Measurements from ENCODE around the gene SLC25A48.

SLC25A48 gene

GRCh38 chr5:135859641-135860040 lies 25.2 kb downstream of the SLC25A48 start:
- no peak for DNase-seq

DNA sequence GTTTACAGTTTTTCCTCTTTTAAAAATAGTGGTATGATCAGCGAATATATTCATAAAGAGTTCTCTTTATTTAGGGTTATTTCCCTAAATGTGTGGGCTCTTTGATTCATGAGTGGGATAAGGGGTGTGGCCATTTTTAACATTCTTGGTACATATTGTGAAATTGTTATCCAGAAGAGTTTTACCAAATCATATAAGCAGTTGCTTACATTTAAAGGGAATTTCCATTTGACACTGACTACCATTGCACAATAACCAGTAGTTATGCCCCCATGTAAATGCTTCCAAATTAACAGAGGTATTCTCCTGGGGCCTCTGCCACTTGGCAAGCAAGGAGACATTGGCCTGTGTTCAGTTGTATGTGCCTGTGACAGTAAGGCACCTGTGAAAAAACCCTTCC lies 27.2 kb downstream of the SLC25A48 start:
- DNase-seq = no peak

DNA sequence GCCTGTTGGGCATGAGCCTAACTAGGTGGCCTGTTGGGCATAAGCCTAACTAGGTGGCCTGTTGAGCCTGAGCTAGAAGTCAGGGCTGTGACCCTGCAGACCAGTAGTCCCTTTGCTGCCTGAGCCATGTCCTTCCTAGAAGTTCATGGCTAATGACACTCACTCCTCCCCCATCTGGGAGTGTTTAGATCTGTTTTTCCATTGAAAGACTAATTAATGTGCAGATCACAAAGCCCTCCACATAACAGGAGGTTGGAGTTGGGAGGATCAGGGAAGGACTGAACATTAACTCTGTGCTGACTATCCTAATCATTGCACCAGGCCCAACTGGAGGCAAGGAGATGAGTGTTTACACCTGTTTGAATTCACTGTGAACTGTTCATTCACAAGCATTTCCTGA lies 27.6 kb downstream of the SLC25A48 start:
- no peak for DNase-seq

DNA sequence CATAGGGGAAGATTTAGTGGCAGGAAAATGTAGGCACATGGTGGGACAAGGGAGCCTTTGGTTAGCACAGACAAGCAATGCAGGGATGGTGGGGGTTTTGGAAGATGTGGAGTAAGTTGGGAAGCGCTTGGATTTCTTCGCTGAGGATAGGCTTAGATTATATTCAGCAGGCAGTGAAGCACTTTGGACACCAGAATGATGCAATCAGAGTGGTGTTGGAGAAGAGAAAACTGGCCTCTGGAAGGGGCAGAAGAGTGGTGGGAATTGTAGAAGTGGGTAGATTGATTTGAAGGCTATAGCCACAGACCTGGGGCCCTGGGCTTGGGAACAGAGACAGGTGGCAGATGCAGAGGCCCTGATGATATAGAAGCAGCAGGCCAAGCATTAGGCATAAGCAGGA lies 28.3 kb downstream of the SLC25A48 start:
- no peak for DNase-seq

- no peak for DNase-seq
These were observed 30.3 kb downstream of the SLC25A48 start for GRCh38 chr5:135864503-135865435.

DNA sequence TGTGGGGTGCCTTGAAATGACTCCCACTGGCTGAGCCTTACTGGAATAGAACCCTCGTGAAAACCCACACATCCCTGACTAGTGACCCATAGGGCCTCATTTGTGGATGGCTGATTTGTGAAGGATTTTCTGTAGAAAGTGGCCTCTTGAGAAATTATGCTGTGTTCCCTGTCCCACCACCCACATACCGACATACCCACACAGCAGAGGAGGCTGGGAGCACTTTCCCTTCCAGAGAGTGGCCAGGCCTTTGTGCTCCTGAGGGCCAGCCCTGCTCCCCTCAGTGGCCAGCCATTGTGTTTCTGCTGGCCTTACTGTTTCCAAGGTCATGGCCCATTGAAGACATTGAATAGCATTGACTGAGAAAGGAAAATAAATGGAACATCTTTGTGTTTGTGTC lies 31.6 kb downstream of the SLC25A48 start:
- DNase-seq = no peak

- DNase-seq = no peak
These were observed 33.1 kb downstream of the SLC25A48 start for GRCh38 chr5:135867599-135867998.

DNA sequence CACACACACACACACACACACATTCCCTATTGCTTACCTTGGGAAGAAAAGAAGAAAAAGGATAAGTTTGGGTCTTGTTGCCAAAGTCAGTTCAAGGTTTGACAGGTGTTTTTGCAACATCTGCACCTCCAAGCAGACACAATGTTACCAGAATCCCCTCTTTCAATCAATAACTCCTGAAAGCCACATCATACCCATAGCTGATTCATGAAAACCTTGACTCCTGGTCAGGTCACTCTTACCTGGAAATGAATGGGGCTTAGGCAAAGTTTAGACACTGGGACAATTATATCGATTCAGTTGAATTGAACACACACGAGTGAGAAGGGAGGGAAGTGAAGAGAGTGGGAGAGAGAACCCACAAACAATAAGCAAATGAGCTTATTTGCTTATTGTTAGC lies 34.2 kb downstream of the SLC25A48 start:
- DNase-seq = no peak

GRCh38 chr5:135869276-135869675 lies 34.8 kb downstream of the SLC25A48 start:
- DNase-seq = no peak

- DNase-seq = no peak
These were observed 35.5 kb downstream of the SLC25A48 start for GRCh38 chr5:135869935-135870334.

- DNase-seq = no peak
These were observed 36.9 kb downstream of the SLC25A48 start for GRCh38 chr5:135871268-135871915.

GRCh38 chr5:135873831-135874230 lies 39.4 kb downstream of the SLC25A48 start:
- DNase-seq = no peak

GRCh38 chr5:135874461-135874860 lies 40.0 kb downstream of the SLC25A48 start:
- no peak for DNase-seq

GRCh38 chr5:135875567-135875966 lies 41.1 kb downstream of the SLC25A48 start:
- DNase-seq = no peak

- no peak for DNase-seq
These were observed 41.7 kb downstream of the SLC25A48 start for GRCh38 chr5:135876146-135876545.

GRCh38 chr5:135877570-135878155 lies 43.2 kb downstream of the SLC25A48 start:
- no peak for DNase-seq

DNA sequence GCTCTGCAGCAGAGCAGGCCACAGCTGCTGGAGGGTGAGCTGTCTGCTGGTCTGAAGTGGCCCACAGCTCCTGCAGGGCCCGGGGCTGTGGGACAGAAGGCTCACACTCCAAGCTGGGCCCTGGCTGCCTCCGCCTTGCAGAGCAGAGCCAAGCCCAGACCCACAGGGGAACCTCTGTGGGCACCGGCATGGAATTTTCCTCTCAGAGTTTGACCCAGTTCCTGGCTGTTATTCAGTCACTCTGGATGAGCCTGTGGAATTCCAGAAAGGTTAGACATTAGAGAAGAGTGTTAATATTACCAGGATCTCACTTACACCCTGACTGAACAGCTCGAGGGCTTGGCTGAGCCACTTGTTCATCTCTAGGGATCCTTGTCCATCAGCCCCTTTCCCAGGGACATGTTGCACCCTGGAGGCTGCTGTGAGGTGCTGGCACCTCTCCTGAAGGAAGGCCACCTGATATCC lies 43.7 kb downstream of the SLC25A48 start:
- DNase-seq = no peak

- DNase-seq = no peak
These were observed 45.1 kb downstream of the SLC25A48 start for GRCh38 chr5:135879591-135879990.

DNA sequence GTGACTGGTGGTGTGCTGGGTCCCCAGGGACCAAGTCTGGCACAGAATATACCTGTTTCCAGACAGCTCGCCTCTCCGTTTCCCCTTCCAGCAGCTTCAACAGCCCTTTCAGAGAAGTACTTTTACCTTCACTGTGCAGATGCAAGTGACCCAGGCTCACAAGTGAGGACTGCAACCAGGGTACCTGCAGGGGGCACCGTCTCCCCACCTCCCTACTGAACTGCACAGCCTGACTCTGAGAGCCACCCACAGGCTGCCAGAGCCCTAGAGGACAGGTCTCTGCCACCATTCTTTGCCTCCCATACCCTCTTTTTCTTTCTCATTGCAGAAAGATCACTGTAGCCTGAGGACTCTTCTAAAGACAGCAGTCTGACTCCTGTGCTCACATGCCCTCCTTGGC lies 45.8 kb downstream of the SLC25A48 start:
- DNase-seq = peak; percentile 15 to 17

- no peak for DNase-seq
These were observed 46.3 kb downstream of the SLC25A48 start for GRCh38 chr5:135880801-135881200.

- no peak for DNase-seq
These were observed 46.8 kb downstream of the SLC25A48 start for GRCh38 chr5:135881244-135881643.

- no peak for DNase-seq
These were observed 47.4 kb downstream of the SLC25A48 start for GRCh38 chr5:135881819-135882218.

DNA sequence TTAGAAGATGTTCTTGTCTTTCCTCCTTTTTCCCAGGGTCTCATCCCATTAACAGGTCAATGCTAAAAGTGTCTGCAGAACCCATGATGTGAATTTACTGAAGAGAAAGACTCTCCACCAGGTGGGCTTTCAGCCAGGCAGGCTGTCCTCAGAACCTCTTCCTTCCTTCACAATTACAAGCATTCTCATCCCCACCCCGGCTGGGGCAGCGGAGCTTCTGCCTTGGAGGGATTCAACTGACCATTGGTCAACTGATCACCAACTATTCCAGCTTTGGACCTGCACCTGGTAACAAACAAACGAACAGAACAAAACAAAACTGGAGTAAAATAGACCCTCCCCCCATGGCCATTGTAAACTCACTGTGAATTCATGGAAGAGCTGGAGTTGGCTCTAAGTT lies 48.6 kb downstream of the SLC25A48 start:
- no peak for DNase-seq

DNA sequence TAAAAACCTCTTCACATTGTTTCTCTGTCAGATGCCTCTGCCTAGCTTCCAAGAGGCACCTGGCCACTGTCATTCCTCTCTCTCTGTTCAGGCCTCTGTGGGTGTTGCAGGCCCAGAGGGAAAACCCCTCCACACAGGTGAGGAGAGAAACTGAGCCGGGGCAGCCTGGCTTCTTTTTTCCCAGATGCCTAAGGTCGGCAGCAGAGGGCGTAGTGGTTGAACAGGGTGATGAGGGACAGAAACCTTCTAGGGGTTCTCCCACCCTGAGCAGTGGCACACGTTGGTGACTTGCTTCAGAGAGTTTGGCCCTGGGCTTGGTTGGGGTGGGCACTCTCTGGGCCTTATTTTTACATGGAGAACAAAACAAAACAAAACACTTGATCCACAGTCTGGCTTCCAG lies 49.0 kb downstream of the SLC25A48 start:
- peak in 1 of 2 experiments; percentile 3 for DNase-seq
